HCT116 (cell line): ENCODE results near the gene ABTB1. TPM values are rescaled to one million over a fixed set of nuclear protein-coding genes. Genes with fewer than 3 reads are reported as not detected.

Source experiments
- ATAC-seq: fragments of 200-7000 bp; cut with Tn5 transposase; 2 replicates; pipeline ENCODE4 v1.9.1; 2020; ENCODE audit warnings: mild to moderate bottlenecking, moderate library complexity
- BruUV-seq: library from RNA; stranded (reverse); fragments of 400-500 nt; replicated peaks from 2 replicates; lab custom pipeline; 2021; lab: Mats Ljungman, UMichigan
- CTCF ChIA-PET: fragments of 300-600 bp; sonication (Branson Sonifier 250); formaldehyde crosslinking; loops from one replicate; lab custom pipeline; 2021; ENCODE audit warnings: antibody characterized with exemption; lab: Charles Lee
- POLR2A ChIA-PET: fragments of 300-600, 350-600 bp; sonication (Branson Sonifier 250); formaldehyde crosslinking; loops from one replicate; lab custom pipeline; 2021; ENCODE audit warnings: antibody characterized with exemption; lab: Charles Lee
- RAD21 ChIA-PET, 2 experiments: fragments of 300-600 bp; sonication (Branson Sonifier 250); formaldehyde crosslinking; loops; one replicate each; lab custom pipeline; 2023; ENCODE audit warnings: low total read pairs in 2 of 2; ENCODE audit not compliant: uncharacterized antibody in 2 of 2, unreplicated experiment in 2 of 2, low non-redundant PET in 1 of 2; lab: Charles Lee
- DNase-seq: peaks from one replicate; pipeline ENCODE4 v3.0.0-alpha.2; 2010; ENCODE audit warnings: low read depth, low spot score
- H2AFZ ChIP-seq: fragments of 200-600 bp; shearing (Covaris generic), sonication (generic); 2 replicates; pipeline ENCODE4 v1.6.1; 2017; ENCODE audit warnings: low read depth, mixed run types, mixed read lengths, antibody characterized with exemption, low read length; ENCODE audit not compliant: poor library complexity, severe bottlenecking
- H3K27ac ChIP-seq: 2 replicates; pipeline ENCODE4 v1.5.1; 2012; ENCODE audit warnings: low read depth, low read length
- H3K27me3 ChIP-seq: fragments of 200-600 bp; sonication (generic); 2 replicates; pipeline ENCODE4 v1.6.1; 2016; ENCODE audit warnings: mixed run types, low read length, mixed read lengths; ENCODE audit not compliant: insufficient read depth
- H3K36me3 ChIP-seq, 2 experiments: fragments of 200-500 bp in 1 of 2; fragments of 200-600 bp in 1 of 2; sonication (Bioruptor generic) in 1 of 2; sonication (generic) in 1 of 2; 2 replicates each; pipeline versions ENCODE4 v1.5.1 to v1.6.1; 2014 to 2016; ENCODE audit warnings: low read length in 2 of 2, inconsistent platforms in 1 of 2, mixed read lengths in 1 of 2, mixed run types in 1 of 2; ENCODE audit not compliant: insufficient read depth in 2 of 2, control insufficient read depth in 1 of 2
- H3K4me1 ChIP-seq, 2 experiments: fragments of 200-600 bp in 1 of 2; sonication (generic) in 1 of 2; 2 replicates each; pipeline versions ENCODE4 v1.5.1 to v1.6.1; 2012 to 2017; ENCODE audit warnings: low read length in 2 of 2, inconsistent platforms in 1 of 2, mild to moderate bottlenecking in 1 of 2, mixed read lengths in 1 of 2, mixed run types in 1 of 2, moderate library complexity in 1 of 2; ENCODE audit not compliant: insufficient read depth in 2 of 2, control insufficient read depth in 1 of 2
- H3K4me2 ChIP-seq: fragments of 200-600 bp; sonication (generic); 2 replicates; pipeline ENCODE4 v1.6.1; 2017; ENCODE audit warnings: mixed run types, low read length, mixed read lengths
- H3K4me3 ChIP-seq, 2 experiments: fragments of 200-600 bp in 1 of 2; sonication (generic) in 1 of 2; replicated peaks in 1 of 2; 2 replicates each; pipeline ENCODE4 v1.5.1; 2011 to 2016; ENCODE audit warnings: low read length in 2 of 2, control low read depth in 1 of 2, low read depth in 1 of 2, mild to moderate bottlenecking in 1 of 2, mixed read lengths in 1 of 2, mixed run types in 1 of 2
- H3K79me2 ChIP-seq: fragments of 200-600 bp; sonication (generic); 2 replicates; pipeline ENCODE4 v1.6.1; 2017; ENCODE audit warnings: mild to moderate bottlenecking, mixed run types, low read length, moderate library complexity, mixed read lengths; ENCODE audit not compliant: insufficient read depth
- H3K9ac ChIP-seq: fragments of 200-600 bp; sonication (generic); 2 replicates; pipeline ENCODE4 v1.6.1; 2016; ENCODE audit warnings: low read length, mixed read lengths
- H3K9me2 ChIP-seq: fragments of 200-600 bp; sonication (generic), shearing (Covaris generic); 2 replicates; pipeline ENCODE4 v1.6.1; 2017; ENCODE audit warnings: mixed run types, mild to moderate bottlenecking, moderate library complexity; ENCODE audit not compliant: insufficient read depth
- H3K9me3 ChIP-seq, 2 experiments: fragments of 200-500 bp in 1 of 2; fragments of 200-600 bp in 1 of 2; sonication (Bioruptor generic) in 1 of 2; sonication (generic) in 1 of 2; 2 replicates each; pipeline ENCODE4 v1.6.1; 2014 to 2017; ENCODE audit warnings: low read length in 2 of 2, mixed read lengths in 2 of 2, inconsistent platforms in 1 of 2, low read depth in 1 of 2, mild to moderate bottlenecking in 1 of 2, mixed run types in 1 of 2, moderate library complexity in 1 of 2; ENCODE audit not compliant: control insufficient read depth in 1 of 2, insufficient read depth in 1 of 2
- H4K20me1 ChIP-seq: fragments of 200-600 bp; sonication (generic), shearing (Covaris generic); 2 replicates; pipeline ENCODE4 v1.6.1; 2017; ENCODE audit warnings: mixed run types, mild to moderate bottlenecking, moderate library complexity; ENCODE audit not compliant: insufficient read depth
- CBX3 ChIP-seq: IDR thresholded peaks from 2 replicates; pipeline ENCODE4 v1.6.1; 2012; ENCODE audit warnings: low read depth
- CTCF ChIP-seq, 3 experiments: fragments of 200-600 bp in 1 of 3; sonication (generic) in 1 of 3; IDR thresholded peaks in 2 of 3; conservative IDR thresholded peaks in 1 of 3; 2 replicates each; pipeline ENCODE4 v1.5.1; 2012 to 2017; ENCODE audit warnings: low read depth in 2 of 3, low read length in 2 of 3, antibody characterized with exemption in 1 of 3, borderline replicate concordance in 1 of 3, control low read depth in 1 of 3, mild to moderate bottlenecking in 1 of 3, mixed read lengths in 1 of 3, mixed run types in 1 of 3, moderate library complexity in 1 of 3; ENCODE audit not compliant: insufficient read depth in 1 of 3
- EGR1 ChIP-seq: IDR thresholded peaks from 2 replicates; pipeline ENCODE4 v1.6.1; 2012; ENCODE audit warnings: low read depth
- ELF1 ChIP-seq: IDR thresholded peaks from 2 replicates; pipeline ENCODE4 v1.6.1; 2012; ENCODE audit warnings: low read depth, borderline replicate concordance
- EZH2 ChIP-seq: fragments of 200-600 bp; sonication (generic); IDR thresholded peaks from 2 replicates; pipeline ENCODE4 v1.6.1; 2017; ENCODE audit warnings: antibody characterized with exemption, mixed run types
- FOSL1 ChIP-seq: IDR thresholded peaks from 2 replicates; pipeline ENCODE4 v1.6.1; 2012; ENCODE audit warnings: low read depth
- JUND ChIP-seq: IDR thresholded peaks from 2 replicates; pipeline ENCODE4 v1.6.1; 2012
- POLR2A ChIP-seq: IDR thresholded peaks from 2 replicates; pipeline ENCODE4 v1.7.0; 2011; ENCODE audit warnings: borderline replicate concordance; ENCODE audit not compliant: insufficient read depth, insufficient read length; ENCODE audit errors: extremely low read depth
- POLR2AphosphoS5 ChIP-seq: IDR thresholded peaks from 2 replicates; pipeline ENCODE4 v1.6.1; 2011; ENCODE audit warnings: mild to moderate bottlenecking, low read depth, low read length, moderate library complexity
- RAD21 ChIP-seq: IDR thresholded peaks from 2 replicates; pipeline ENCODE4 v1.6.1; 2012; ENCODE audit warnings: low read depth, mild to moderate bottlenecking
- SP1 ChIP-seq: IDR thresholded peaks from 2 replicates; pipeline ENCODE4 v1.6.1; 2012; ENCODE audit warnings: low read depth
- SRF ChIP-seq: IDR thresholded peaks from 2 replicates; pipeline ENCODE4 v1.6.1; 2012; ENCODE audit warnings: low read depth
- YY1 ChIP-seq: IDR thresholded peaks from 2 replicates; pipeline ENCODE4 v1.6.1; 2011; ENCODE audit warnings: low read length, low read depth, moderate library complexity, mild to moderate bottlenecking; ENCODE audit not compliant: insufficient replicate concordance; ENCODE audit errors: extremely low read depth
- ZNF274 ChIP-seq: fragments of 200-500 bp; sonication (Bioruptor generic); IDR thresholded peaks from 2 replicates; pipeline ENCODE4 v1.6.1; 2014; ENCODE audit warnings: mild to moderate bottlenecking, low read depth, low read length, inconsistent platforms
- intact Hi-C: fragments of 100-400 bp; cut with micrococcal nuclease; formaldehyde crosslinking; loops from 2 replicates; pipeline ENCODE4 v1.10.0; 2022
- total RNA-seq: library from RNA; stranded (reverse); gene quantifications from one replicate; pipeline ENCODE4 v1.2.1, GENCODE V29; 2021; ENCODE audit not compliant: unreplicated experiment
- TF ChIP-seq, protein P1 (sequence below): IDR thresholded peaks from 2 replicates; pipeline ENCODE4 v1.6.1; 2012

ABTB1 gene
- total RNA-seq, 1 experiment from 2014 or later = 19.4 TPM

- H3K27ac ChIP-seq = no peak overlapping the region
- no peaks in the 10 kb centered on the region for H3K9me2 ChIP-seq
- ChIA-PET RAD21 (no interaction called here), CTCF (interaction anchor here (1.1 kb wide), 1 partner anchor 9 kb away, joined by 3 read pairs; no protein-coding TSS in a partner anchor), POLR2A (interaction anchor here (0.9 kb wide), 1 partner anchor 11 kb away, joined by 3 read pairs; no protein-coding TSS in a partner anchor)
- DNase-seq = no peak
- H3K9me3 ChIP-seq = 0 out of 4 replicates have a peak, but pooled peaks cover 0 to 5% of the 10 kb centered on the region in 2 experiments
- intact Hi-C loops = no loop called here
- no peaks in the 10 kb centered on the region for H3K36me3 ChIP-seq
- H3K4me1 ChIP-seq = peaks cover 2 to 29% of the 10 kb centered on the region in 2 experiments; a peak in 2 of 4 replicates
- no peak overlapping the region for H3K4me3 ChIP-seq
- ATAC-seq = no peak
- no TSS peak for BruUV-seq
- no peaks in the 10 kb centered on the region for H4K20me1 ChIP-seq
- H3K4me2 ChIP-seq = peak overlapping the region; percentile 17; the same call in 1 of the 2 replicates
- no peak overlapping the region for H2AFZ ChIP-seq
- H3K27me3 ChIP-seq = no peaks in the 10 kb centered on the region
- no peaks in the 10 kb centered on the region for H3K79me2 ChIP-seq
- no peak overlapping the region for H3K9ac ChIP-seq
- TF ChIP-seq SRF (no peak), ZNF274 (no peak), EZH2 (no peak), POLR2A (no peak), JUND (no peak), SP1 (no peak), POLR2AphosphoS5 (no peak), CBX3 (no peak)
These were observed 26.9 kb downstream of the ABTB1 start for GRCh38 chr3:127699416-127700300.

GRCh38 chr3:127700406-127700805 lies 27.7 kb downstream of the ABTB1 start:
- Histone ChIP-seq H3K4me3 (no peak overlapping the region), H3K79me2 (no peaks in the 10 kb centered on the region), H3K9me2 (no peaks in the 10 kb centered on the region), H3K4me2 (no peak overlapping the region), H3K36me3 (no peaks in the 10 kb centered on the region), H3K27ac (no peak overlapping the region), H3K9ac (no peak overlapping the region), H3K4me1 (peaks cover 2 to 29% of the 10 kb centered on the region in 2 experiments; a peak in 2 of 4 replicates), H3K9me3 (0 out of 4 replicates have a peak, but pooled peaks cover 0 to 5% of the 10 kb centered on the region in 2 experiments), H4K20me1 (no peaks in the 10 kb centered on the region), H2AFZ (no peak overlapping the region), H3K27me3 (no peaks in the 10 kb centered on the region)
- DNase-seq (no peak), ATAC-seq (no peak)
- no TSS peak for BruUV-seq
- ChIA-PET CTCF (no interaction called here), RAD21 (no interaction called here), POLR2A (no interaction called here)
- intact Hi-C loops = no loop called here
- TF ChIP-seq ZNF274 (no peak), SRF (no peak), EGR1 (no peak), RAD21 (no peak), EZH2 (no peak), YY1 (no peak), CTCF (IDR thresholded peaks at IDR 0.05 in 2 of 3, conservative IDR thresholded peaks at IDR 0.05 in 1 of 3; ENCODE audit: borderline replicate concordance in 1 of 3, insufficient read depth in 1 of 3, low read depth in 2 of 3, low read length in 2 of 3) (no peak), ELF1 (no peak), FOSL1 (no peak)
- TF ChIP-seq, protein P1, sequence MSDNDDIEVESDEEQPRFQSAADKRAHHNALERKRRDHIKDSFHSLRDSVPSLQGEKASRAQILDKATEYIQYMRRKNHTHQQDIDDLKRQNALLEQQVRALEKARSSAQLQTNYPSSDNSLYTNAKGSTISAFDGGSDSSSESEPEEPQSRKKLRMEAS = no peak
- TF ChIP-seq, all 23 proteins: peak for 0
